NCI-H2227 (cell line): ENCODE measurements around the gene FRRS1.
"Not testable (repeated sequence)": the region's sequence is repeated elsewhere in the genome, so short reads cannot be mapped to it uniquely, and the experiment has no call there.

ENCODE experiments used
- DNase-seq: peaks from one replicate; lab custom pipeline; 2025; ENCODE audit not compliant: unreplicated experiment; lab: John Stamatoyannopoulos, UW

FRRS1 gene

GRCh38 chr1:99766378-99766800 is at the start of gene FRRS1:
FRRS1 (minus strand) TSS chr1:99766635; CDS start chr1:99748768, 17,867 bp downstream.
- DNase-seq, result peak; percentile 11

- no peak for DNase-seq
Measured at GRCh38 chr1:99814373-99814900, 48.0 kb upstream of the FRRS1 start.

GRCh38 chr1:99811747-99812146 is 45.3 kb upstream of the FRRS1 start:
- no peak for DNase-seq

GRCh38 chr1:99811075-99811474 is 44.6 kb upstream of the FRRS1 start:
- DNase-seq, result no peak

- peak; percentile 85 for DNase-seq
Measured at GRCh38 chr1:99808391-99809115, 42.1 kb upstream of the FRRS1 start.

GRCh38 chr1:99806882-99807281 is 40.4 kb upstream of the FRRS1 start:
- no peak for DNase-seq

GRCh38 chr1:99801584-99801983 is 35.1 kb upstream of the FRRS1 start:
- DNase-seq, result no peak

GRCh38 chr1:99793861-99794260 is 27.4 kb upstream of the FRRS1 start:
- not testable (repeated sequence) for DNase-seq

GRCh38 chr1:99789715-99790114 is 23.3 kb upstream of the FRRS1 start:
- no peak for DNase-seq

- DNase-seq, result no peak
Measured at GRCh38 chr1:99788896-99789295, 22.5 kb upstream of the FRRS1 start.

- no peak for DNase-seq
Measured at GRCh38 chr1:99786751-99787501, 20.5 kb upstream of the FRRS1 start.

- DNase-seq, result no peak
Measured at GRCh38 chr1:99784809-99785255, 18.4 kb upstream of the FRRS1 start.

- DNase-seq, result no peak
Measured at GRCh38 chr1:99784143-99784542, 17.7 kb upstream of the FRRS1 start.

- DNase-seq, result no peak
Measured at GRCh38 chr1:99782920-99783319, 16.5 kb upstream of the FRRS1 start.

GRCh38 chr1:99782397-99782796 is 16.0 kb upstream of the FRRS1 start:
- no peak for DNase-seq

- no peak for DNase-seq
Measured at GRCh38 chr1:99781798-99782197, 15.4 kb upstream of the FRRS1 start.

GRCh38 chr1:99777752-99778151 is 11.3 kb upstream of the FRRS1 start:
- DNase-seq, result no peak

GRCh38 chr1:99776120-99776519 is 9.7 kb upstream of the FRRS1 start:
- DNase-seq, result no peak

GRCh38 chr1:99772809-99773208 is 6.4 kb upstream of the FRRS1 start:
- DNase-seq, result no peak

GRCh38 chr1:99771513-99771918 is 5.1 kb upstream of the FRRS1 start:
- DNase-seq, result no peak

- DNase-seq, result no peak
Measured at GRCh38 chr1:99768524-99769245, 2.2 kb upstream of the FRRS1 start.
